Measurements from ENCODE around the gene ALG14. TPM values are rescaled to one million over a fixed set of nuclear protein-coding genes. Genes with fewer than 3 reads are reported as not detected.

Gene ALG14
- total and polyA plus RNA-seq, 4 donors = 1.0 to 16.6 (median 1.9) TPM

GRCh38 chr1:94981575-94981973 is 91.2 kb downstream of the ALG14 start:
- no peak overlapping the region for H3K27ac ChIP-seq (ENCODE audit: low read depth in 1 of 2, low read length in 2 of 2)
- H3K9ac ChIP-seq (ENCODE audit: low read depth in 1 of 2, low read length in 2 of 2) = no peak overlapping the region
- no peaks in the 10 kb centered on the region for H3K27me3 ChIP-seq (ENCODE audit: control insufficient read depth in 4 of 4, insufficient read depth in 4 of 4, low read length in 3 of 4)
- H3K4me3 ChIP-seq (ENCODE audit: low read depth in 1 of 3, low read length in 3 of 3) = no peak overlapping the region
- H3K36me3 ChIP-seq (ENCODE audit: control insufficient read depth in 4 of 4, insufficient read depth in 3 of 4, low read depth in 1 of 4, low read length in 3 of 4) = no peaks in the 10 kb centered on the region
- no peaks in the 10 kb centered on the region for H3K9me3 ChIP-seq (ENCODE audit: control insufficient read depth in 4 of 4, low read length in 3 of 4)
- DNase-seq (ENCODE audit: low spot score) = no peak
- H3K4me1 ChIP-seq (ENCODE audit: control insufficient read depth in 4 of 4, insufficient read depth in 4 of 4, low read length in 3 of 4) = no peaks in the 10 kb centered on the region
- WGBS = 87% methylated on average over 1 of the region's 1 CpG
- TF ChIP-seq FOXA2 (IDR thresholded peaks at IDR 0.05) (no peak), EGR1 (IDR thresholded peaks at IDR 0.05; ENCODE audit: low read depth in 2 of 2) (no peak), YY1 (IDR thresholded peaks at IDR 0.05) (no peak), JUND (IDR thresholded peaks at IDR 0.05) (no peak), HNF4G (IDR thresholded peaks at IDR 0.05) (no peak), REST (IDR thresholded peaks at IDR 0.05) (no peak), MAX (IDR thresholded peaks at IDR 0.05) (no peak), ATF3 (IDR thresholded peaks at IDR 0.05) (no peak), SP1 (IDR thresholded peaks at IDR 0.05) (no peak)

- peak overlapping the region in 1 of 2 donors; percentile 21 for H3K27ac ChIP-seq (ENCODE audit: low read depth in 1 of 2, low read length in 2 of 2)
- 80% methylated on average over 6 of the region's 6 CpGs for WGBS
- no peak overlapping the region for H3K4me3 ChIP-seq (ENCODE audit: low read depth in 1 of 3, low read length in 3 of 3)
- H3K9ac ChIP-seq (ENCODE audit: low read depth in 1 of 2, low read length in 2 of 2) = no peak overlapping the region
- TF ChIP-seq TAF1 (conservative IDR thresholded peaks at IDR 0.05) (no peak), RAD21 (IDR thresholded peaks at IDR 0.05) (no peak), NR2F2 (IDR thresholded peaks at IDR 0.05) (no peak), HNF4G (IDR thresholded peaks at IDR 0.05) (no peak)
- H3K9me3 ChIP-seq (ENCODE audit: control insufficient read depth in 4 of 4, low read length in 3 of 4) = no peaks in the 10 kb centered on the region
- H3K4me1 ChIP-seq (ENCODE audit: control insufficient read depth in 4 of 4, insufficient read depth in 4 of 4, low read length in 3 of 4) = no peaks in the 10 kb centered on the region
- no peak for DNase-seq (ENCODE audit: low spot score)
- H3K36me3 ChIP-seq (ENCODE audit: control insufficient read depth in 4 of 4, insufficient read depth in 3 of 4, low read depth in 1 of 4, low read length in 3 of 4) = no peaks in the 10 kb centered on the region
- no peaks in the 10 kb centered on the region for H3K27me3 ChIP-seq (ENCODE audit: control insufficient read depth in 4 of 4, insufficient read depth in 4 of 4, low read length in 3 of 4)
Measured at GRCh38 chr1:94980582-94981574, 91.9 kb downstream of the ALG14 start.
